22Rv1 (cell line): Measurements from ENCODE around the gene MYOZ1.
"Not testable (repeated sequence)": the region's sequence is repeated elsewhere in the genome, so short reads cannot be mapped to it uniquely, and the experiment has no call there.

Source experiments
- ZFX ChIP-seq: fragments of 450-650 bp; IDR thresholded peaks from 2 replicates; pipeline ENCODE4 v1.6.1; 2017; ENCODE audit warnings: antibody characterized with exemption, borderline replicate concordance
- TF ChIP-seq, protein P1 (sequence below): fragments of 450-650 bp; IDR thresholded peaks from 2 replicates; pipeline ENCODE4 v1.5.1; 2017; ENCODE audit warnings: mild to moderate bottlenecking

DNA sequence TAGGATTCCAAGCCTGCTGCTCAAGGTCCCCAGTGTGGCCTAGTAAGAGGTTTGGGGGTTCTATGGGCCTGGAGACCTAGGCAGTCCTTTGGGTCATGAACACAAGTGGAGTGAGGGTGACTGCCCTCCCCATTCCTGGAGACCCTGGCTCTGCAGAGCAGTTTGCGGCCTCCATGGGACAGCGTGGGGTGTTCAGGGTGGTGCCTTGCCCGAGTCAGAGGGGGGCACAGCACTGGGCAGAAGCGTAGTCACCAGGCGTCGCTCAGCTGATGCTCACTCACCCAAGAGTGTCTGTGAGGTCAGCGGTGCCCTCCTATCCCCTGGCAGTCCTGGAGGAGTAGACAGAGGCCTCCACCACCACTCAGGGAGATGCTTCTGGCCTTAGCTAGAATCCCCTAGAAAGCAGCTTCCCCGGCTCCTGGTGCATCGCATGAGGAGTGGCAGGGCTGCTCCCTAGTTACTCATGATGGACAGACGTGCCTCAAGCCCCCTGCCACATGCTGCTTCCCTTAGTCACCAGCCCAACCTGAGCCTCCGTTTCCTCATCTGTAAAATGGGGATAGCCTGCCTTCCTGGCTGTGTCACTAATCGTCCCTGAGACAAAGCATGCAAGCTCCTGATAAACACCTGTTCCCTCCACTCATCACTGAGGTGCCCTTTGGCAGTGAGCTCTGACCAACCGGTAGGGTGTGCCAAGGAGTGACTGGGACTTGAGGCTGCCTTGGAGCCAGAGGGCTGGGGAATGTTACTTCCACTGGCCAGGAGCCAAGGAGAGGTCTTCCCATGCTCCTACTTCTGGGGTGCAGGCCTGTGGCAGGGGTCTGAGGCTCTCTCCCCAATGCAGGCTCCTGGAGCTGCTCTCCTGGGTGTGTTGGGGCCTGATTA lies 23.1 kb upstream of the MYOZ1 start:
- TF ChIP-seq, protein P1, sequence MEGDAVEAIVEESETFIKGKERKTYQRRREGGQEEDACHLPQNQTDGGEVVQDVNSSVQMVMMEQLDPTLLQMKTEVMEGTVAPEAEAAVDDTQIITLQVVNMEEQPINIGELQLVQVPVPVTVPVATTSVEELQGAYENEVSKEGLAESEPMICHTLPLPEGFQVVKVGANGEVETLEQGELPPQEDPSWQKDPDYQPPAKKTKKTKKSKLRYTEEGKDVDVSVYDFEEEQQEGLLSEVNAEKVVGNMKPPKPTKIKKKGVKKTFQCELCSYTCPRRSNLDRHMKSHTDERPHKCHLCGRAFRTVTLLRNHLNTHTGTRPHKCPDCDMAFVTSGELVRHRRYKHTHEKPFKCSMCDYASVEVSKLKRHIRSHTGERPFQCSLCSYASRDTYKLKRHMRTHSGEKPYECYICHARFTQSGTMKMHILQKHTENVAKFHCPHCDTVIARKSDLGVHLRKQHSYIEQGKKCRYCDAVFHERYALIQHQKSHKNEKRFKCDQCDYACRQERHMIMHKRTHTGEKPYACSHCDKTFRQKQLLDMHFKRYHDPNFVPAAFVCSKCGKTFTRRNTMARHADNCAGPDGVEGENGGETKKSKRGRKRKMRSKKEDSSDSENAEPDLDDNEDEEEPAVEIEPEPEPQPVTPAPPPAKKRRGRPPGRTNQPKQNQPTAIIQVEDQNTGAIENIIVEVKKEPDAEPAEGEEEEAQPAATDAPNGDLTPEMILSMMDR, result not testable (repeated sequence)
- not testable (repeated sequence) for TF ChIP-seq ZFX
